A673 (cell line): ENCODE data around the gene TNFSF15. TPM values are rescaled to one million over a fixed set of nuclear protein-coding genes. Genes with fewer than 3 reads are reported as not detected.
"Not testable (repeated sequence)": the region's sequence is repeated elsewhere in the genome, so short reads cannot be mapped to it uniquely, and the experiment has no call there.

Experiments
- BruUV-seq: library from RNA; stranded (reverse); fragments of 400-500 nt; replicated peaks from 2 replicates; lab custom pipeline; 2021; lab: Mats Ljungman, UMichigan
- CTCF ChIA-PET: fragments of 300-600 bp; sonication (Branson Sonifier 250); formaldehyde crosslinking; loops from one replicate; lab custom pipeline; 2022; ENCODE audit warnings: antibody characterized with exemption; lab: Charles Lee
- POLR2A ChIA-PET: fragments of 300-600 bp; sonication (Branson Sonifier 250); formaldehyde crosslinking; loops from one replicate; lab custom pipeline; 2022; ENCODE audit warnings: antibody characterized with exemption; ENCODE audit not compliant: low non-redundant PET; lab: Charles Lee
- DNase-seq: peaks from one replicate; pipeline ENCODE4 v3.0.0-alpha.2; 2015; ENCODE audit warnings: low spot score
- H3K27ac ChIP-seq: fragments of 200-600 bp; sonication (generic); 2 replicates; pipeline ENCODE4 v1.5.1; 2016; ENCODE audit warnings: mixed run types, low read depth, mild to moderate bottlenecking, mixed read lengths, antibody characterized with exemption, low read length; ENCODE audit not compliant: poor library complexity, severe bottlenecking
- H3K27me3 ChIP-seq: fragments of 200-600 bp; sonication (generic); replicated peaks from 2 replicates; pipeline ENCODE4 v1.6.1; 2017; ENCODE audit warnings: mixed run types, low read depth, mild to moderate bottlenecking, mixed read lengths, antibody characterized with exemption, low read length; ENCODE audit not compliant: insufficient read depth, poor library complexity
- H3K36me3 ChIP-seq: fragments of 200-600 bp; sonication (generic); 2 replicates; pipeline ENCODE4 v1.6.1; 2016; ENCODE audit warnings: mixed run types, mild to moderate bottlenecking, mixed read lengths, antibody characterized with exemption, low read length; ENCODE audit not compliant: insufficient read depth, poor library complexity, severe bottlenecking
- H3K4me1 ChIP-seq: fragments of 200-600 bp; sonication (generic); 2 replicates; pipeline ENCODE4 v1.6.1; 2017; ENCODE audit warnings: mixed run types, mild to moderate bottlenecking, mixed read lengths, antibody characterized with exemption, low read length; ENCODE audit not compliant: insufficient read depth, poor library complexity, severe bottlenecking
- H3K4me3 ChIP-seq: fragments of 200-600 bp; sonication (generic); 2 replicates; pipeline ENCODE4 v1.5.1; 2016; ENCODE audit warnings: low read depth, mixed run types, mild to moderate bottlenecking, mixed read lengths, low read length; ENCODE audit not compliant: poor library complexity, severe bottlenecking
- H3K9me3 ChIP-seq: fragments of 200-600 bp; sonication (generic); 2 replicates; pipeline ENCODE4 v1.6.1; 2016; ENCODE audit warnings: mixed run types, low read depth, mild to moderate bottlenecking, mixed read lengths, antibody characterized with exemption, low read length; ENCODE audit not compliant: poor library complexity, severe bottlenecking
- EZH2 ChIP-seq: fragments of 200-600 bp; sonication (generic); IDR thresholded peaks from 2 replicates; pipeline ENCODE4 v1.6.1; 2017; ENCODE audit warnings: borderline replicate concordance, low read depth, mild to moderate bottlenecking, mixed read lengths, antibody characterized with exemption, low read length; ENCODE audit not compliant: poor library complexity, severe bottlenecking
- intact Hi-C: fragments of 100-400 bp; cut with micrococcal nuclease; formaldehyde crosslinking; loops from one replicate; pipeline ENCODE4 v1.10.0; 2022; ENCODE audit not compliant: unreplicated experiment
- total RNA-seq: library from RNA; stranded (reverse); gene quantifications from 2 replicates; pipeline ENCODE4 v1.2.3, GENCODE V29; 2021
- TF ChIP-seq, protein P1 (sequence below): fragments of 300-800, 200-600 bp; sonication (generic); conservative IDR thresholded peaks from 2 replicates; pipeline ENCODE4 v1.5.1; 2017; ENCODE audit warnings: low read depth, mild to moderate bottlenecking, antibody characterized with exemption, low read length, moderate library complexity, mixed read lengths

Gene TNFSF15
- total RNA-seq, 1 experiment from 2014 or later: not detected

DNA sequence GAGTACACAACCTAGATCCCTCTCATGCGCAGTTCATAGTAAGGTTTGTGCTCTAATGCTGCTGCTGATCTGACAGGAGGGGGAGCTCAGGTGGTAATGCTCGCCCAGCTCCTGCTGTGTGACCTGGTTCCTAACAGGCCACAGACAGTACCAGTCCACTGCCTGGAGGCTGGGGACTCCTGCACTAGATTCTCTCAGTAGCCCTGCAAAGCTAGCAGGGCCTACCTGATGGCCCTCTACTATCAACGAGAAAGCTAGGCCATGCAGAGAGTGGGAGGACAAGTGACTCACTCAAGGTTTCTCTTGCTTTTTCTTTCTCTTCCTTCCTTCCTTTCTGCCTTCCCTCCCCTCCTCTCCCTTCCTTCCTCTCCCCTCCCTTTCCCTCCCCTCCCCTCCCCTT is 68.7 kb downstream of the TNFSF15 start:
- BruUV-seq: no TSS peak
- no peaks in the 10 kb centered on the region for H3K36me3 ChIP-seq
- intact Hi-C loops: loop anchor here (5.0 kb wide), 2 partner anchors 330 to 785 kb away; no protein-coding TSS in a partner anchor
- no peaks in the 10 kb centered on the region for H3K27me3 ChIP-seq
- H3K27ac ChIP-seq: no peak overlapping the region
- DNase-seq: no peak
- H3K4me3 ChIP-seq: no peak overlapping the region
- no peak for TF ChIP-seq EZH2
- TF ChIP-seq, protein P1, sequence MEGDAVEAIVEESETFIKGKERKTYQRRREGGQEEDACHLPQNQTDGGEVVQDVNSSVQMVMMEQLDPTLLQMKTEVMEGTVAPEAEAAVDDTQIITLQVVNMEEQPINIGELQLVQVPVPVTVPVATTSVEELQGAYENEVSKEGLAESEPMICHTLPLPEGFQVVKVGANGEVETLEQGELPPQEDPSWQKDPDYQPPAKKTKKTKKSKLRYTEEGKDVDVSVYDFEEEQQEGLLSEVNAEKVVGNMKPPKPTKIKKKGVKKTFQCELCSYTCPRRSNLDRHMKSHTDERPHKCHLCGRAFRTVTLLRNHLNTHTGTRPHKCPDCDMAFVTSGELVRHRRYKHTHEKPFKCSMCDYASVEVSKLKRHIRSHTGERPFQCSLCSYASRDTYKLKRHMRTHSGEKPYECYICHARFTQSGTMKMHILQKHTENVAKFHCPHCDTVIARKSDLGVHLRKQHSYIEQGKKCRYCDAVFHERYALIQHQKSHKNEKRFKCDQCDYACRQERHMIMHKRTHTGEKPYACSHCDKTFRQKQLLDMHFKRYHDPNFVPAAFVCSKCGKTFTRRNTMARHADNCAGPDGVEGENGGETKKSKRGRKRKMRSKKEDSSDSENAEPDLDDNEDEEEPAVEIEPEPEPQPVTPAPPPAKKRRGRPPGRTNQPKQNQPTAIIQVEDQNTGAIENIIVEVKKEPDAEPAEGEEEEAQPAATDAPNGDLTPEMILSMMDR: no peak
- peaks cover 13% of the 10 kb centered on the region for H3K4me1 ChIP-seq
- no peaks in the 10 kb centered on the region for H3K9me3 ChIP-seq
- ChIA-PET CTCF (interaction anchor here (1.4 to 1.5 kb wide), 2 partner anchors 170 to 277 kb away, joined by 4 read pairs; no protein-coding TSS in a partner anchor), POLR2A (no interaction called here)

DNA sequence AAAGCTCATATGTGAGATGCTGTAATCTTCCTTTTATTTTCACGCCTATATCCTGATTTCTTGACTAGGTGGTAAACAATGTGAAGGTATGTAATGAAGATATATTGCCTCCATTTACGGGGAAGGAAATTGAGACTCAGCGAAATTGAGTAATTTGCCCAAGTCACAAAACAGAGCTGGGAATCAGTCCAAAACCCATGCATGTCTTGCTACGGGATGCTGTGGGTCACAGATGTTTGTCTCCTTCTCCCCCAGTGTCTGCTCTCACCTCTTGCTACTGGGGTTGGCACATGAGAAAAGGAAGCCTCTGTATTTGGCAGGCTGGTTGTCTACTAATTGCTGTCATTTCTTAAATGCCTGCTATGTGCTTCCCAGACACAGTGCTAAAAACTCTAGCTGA is 70.1 kb downstream of the TNFSF15 start:
- ChIA-PET POLR2A (no interaction called here), CTCF (interaction anchor here (0.6 to 1.4 kb wide), 2 partner anchors 169 to 171 kb away, joined by 4 to 7 read pairs; no protein-coding TSS in a partner anchor)
- Histone ChIP-seq H3K27me3 (no peaks in the 10 kb centered on the region), H3K27ac (no peak overlapping the region), H3K4me1 (peaks cover 13% of the 10 kb centered on the region), H3K9me3 (no peaks in the 10 kb centered on the region), H3K36me3 (no peaks in the 10 kb centered on the region), H3K4me3 (no peak overlapping the region)
- TF ChIP-seq, protein P1: no peak
- TF ChIP-seq EZH2: no peak
- intact Hi-C loops: loop anchor here (5.0 kb wide), 2 partner anchors 328 to 787 kb away; no protein-coding TSS in a partner anchor
- peak; percentile 57 for DNase-seq
- no TSS peak for BruUV-seq

DNA sequence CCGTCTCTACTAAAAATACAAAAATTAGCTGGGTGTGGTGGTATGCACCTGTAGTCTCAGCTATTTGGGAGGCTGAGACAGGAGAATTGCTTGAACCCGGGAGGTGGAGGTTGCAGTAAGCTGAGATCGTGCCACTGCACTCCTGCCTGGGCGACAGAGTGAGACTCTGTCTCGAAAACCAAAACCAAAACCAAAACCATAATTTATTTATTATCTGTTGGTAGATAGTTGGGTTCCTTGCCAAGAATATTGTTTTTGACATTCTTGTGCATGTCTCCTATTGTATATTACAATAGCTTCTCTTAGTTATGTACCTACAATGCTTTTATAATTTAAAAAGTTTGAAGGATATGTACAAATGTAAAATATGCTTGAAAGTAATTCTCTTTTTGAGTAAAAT is 70.7 kb downstream of the TNFSF15 start:
- H3K36me3 ChIP-seq, BruUV-seq, H3K27me3 ChIP-seq, H3K9me3 ChIP-seq, DNase-seq, H3K4me3 ChIP-seq, H3K27ac ChIP-seq: not testable (repeated sequence)
- H3K4me1 ChIP-seq: peaks cover 13% of the 10 kb centered on the region
- intact Hi-C loops: loop anchor here (5.0 kb wide), 2 partner anchors 328 to 787 kb away; no protein-coding TSS in a partner anchor
- ChIA-PET POLR2A (interaction anchor here (0.5 kb wide), 1 partner anchor 171 kb away, joined by 3 read pairs; no protein-coding TSS in a partner anchor), CTCF (interaction anchor here (1.4 kb wide), 1 partner anchor 172 kb away, joined by 4 read pairs; no protein-coding TSS in a partner anchor)

Other genes with a start within 250 kb of the TNFSF15 start
- gene ATP6V1G1, start 218.3 kb downstream of the TNFSF15 start, total RNA-seq: 122 and 132 TPM in 2 replicates
- 20.1 and 21.4 TPM in 2 replicates for gene TMEM268, start 194.7 kb downstream of the TNFSF15 start, total RNA-seq
- gene TEX53, start 148.2 kb downstream of the TNFSF15 start, total RNA-seq: not detected in 2 replicates
- not detected in 2 replicates for gene TEX48, start 123.8 kb downstream of the TNFSF15 start, total RNA-seq
- gene TNFSF8, start 124.6 kb upstream of the TNFSF15 start, total RNA-seq: not detected in 2 replicates